Nephron progenitor cell (in vitro differentiated cells): Measurements from ENCODE around the gene CUL7.

Experiments
- DNase-seq: peaks from one replicate; pipeline ENCODE4 v3.0.0; 2021
- H3K27ac Mint-ChIP-seq: 2 replicates; pipeline ENCODE4 v1.8.0; 2021; ENCODE audit warnings: mild to moderate bottlenecking, moderate library complexity, mixed read lengths
- H3K27me3 Mint-ChIP-seq: 2 replicates; pipeline ENCODE4 v1.8.0; 2021; ENCODE audit warnings: mild to moderate bottlenecking, low read depth, mixed read lengths; ENCODE audit not compliant: poor library complexity
- H3K36me3 Mint-ChIP-seq: 2 replicates; pipeline ENCODE4 v1.8.0; 2021; ENCODE audit warnings: low read depth, mixed read lengths
- H3K4me1 Mint-ChIP-seq: 2 replicates; pipeline ENCODE4 v1.8.0; 2021; ENCODE audit warnings: mixed read lengths
- H3K4me3 Mint-ChIP-seq: 2 replicates; pipeline ENCODE4 v1.8.0; 2021; ENCODE audit warnings: mild to moderate bottlenecking, moderate library complexity, mixed read lengths
- H3K9me3 Mint-ChIP-seq: 2 replicates; pipeline ENCODE4 v1.8.0; 2021; ENCODE audit warnings: mild to moderate bottlenecking, moderate library complexity, mixed read lengths
- TF ChIP-seq, protein P1 (sequence below): fragments of 200-600 bp; sonication (generic); IDR thresholded peaks from 2 replicates; pipeline ENCODE4 v1.5.0; 2021; ENCODE audit warnings: antibody characterized with exemption

CUL7 gene

DNA sequence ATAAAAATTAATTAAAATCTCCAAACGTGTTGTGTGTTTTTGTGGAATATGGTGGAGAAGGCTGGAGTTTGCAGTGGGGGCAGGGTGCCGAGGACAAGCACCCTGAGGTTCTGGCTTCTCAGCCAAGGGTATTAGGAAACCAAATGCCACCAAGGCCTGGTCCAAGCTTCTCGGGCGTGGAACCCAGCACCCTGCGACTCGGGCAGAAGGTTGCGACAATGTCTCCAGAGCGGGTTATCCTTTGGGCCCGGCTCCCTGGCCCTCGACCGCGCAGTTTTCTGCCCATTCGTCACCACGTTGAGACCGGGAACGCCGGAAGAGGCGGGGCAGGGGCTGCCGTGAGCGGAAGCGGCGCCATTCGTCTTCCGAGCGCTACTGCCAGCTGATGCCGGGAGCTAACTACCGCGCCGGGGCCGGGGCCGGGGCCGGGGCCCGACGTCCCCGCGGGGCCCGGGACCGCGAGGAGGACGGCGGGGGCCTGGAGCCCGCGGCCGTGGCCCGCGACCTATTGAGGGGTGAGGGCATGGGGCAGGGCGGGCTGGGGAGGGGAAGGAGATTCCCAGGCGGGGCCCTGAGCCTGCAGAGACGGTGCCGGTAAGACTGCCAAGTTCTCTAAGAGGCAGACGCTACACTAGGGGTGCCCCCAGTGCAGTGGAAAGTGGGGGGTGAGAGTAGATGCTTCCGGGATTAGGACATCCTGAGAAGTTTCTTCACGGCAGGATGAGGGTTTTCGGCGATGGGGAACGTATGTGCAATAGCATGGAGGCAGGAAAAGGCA lies 32.2 kb downstream of the CUL7 start, which contains the start of gene RRP36:
Gene RRP36, plus strand, starts transcription at position 354 of the 778 bp plus-strand sequence. Its CDS starts 32 bp downstream, at position 386.
- Mint-ChIP-seq H3K27ac (peak within 1 kb of the TSS; percentile 99), H3K27me3 (peaks cover 6% of the 10 kb centered on the region), H3K9me3 (no peaks in the 10 kb centered on the region), H3K36me3 (peaks cover 48% of the 10 kb centered on the region), H3K4me1 (peaks cover 26% of the 10 kb centered on the region), H3K4me3 (peak within 1 kb of the TSS; percentile 96)
- TF ChIP-seq, protein P1, sequence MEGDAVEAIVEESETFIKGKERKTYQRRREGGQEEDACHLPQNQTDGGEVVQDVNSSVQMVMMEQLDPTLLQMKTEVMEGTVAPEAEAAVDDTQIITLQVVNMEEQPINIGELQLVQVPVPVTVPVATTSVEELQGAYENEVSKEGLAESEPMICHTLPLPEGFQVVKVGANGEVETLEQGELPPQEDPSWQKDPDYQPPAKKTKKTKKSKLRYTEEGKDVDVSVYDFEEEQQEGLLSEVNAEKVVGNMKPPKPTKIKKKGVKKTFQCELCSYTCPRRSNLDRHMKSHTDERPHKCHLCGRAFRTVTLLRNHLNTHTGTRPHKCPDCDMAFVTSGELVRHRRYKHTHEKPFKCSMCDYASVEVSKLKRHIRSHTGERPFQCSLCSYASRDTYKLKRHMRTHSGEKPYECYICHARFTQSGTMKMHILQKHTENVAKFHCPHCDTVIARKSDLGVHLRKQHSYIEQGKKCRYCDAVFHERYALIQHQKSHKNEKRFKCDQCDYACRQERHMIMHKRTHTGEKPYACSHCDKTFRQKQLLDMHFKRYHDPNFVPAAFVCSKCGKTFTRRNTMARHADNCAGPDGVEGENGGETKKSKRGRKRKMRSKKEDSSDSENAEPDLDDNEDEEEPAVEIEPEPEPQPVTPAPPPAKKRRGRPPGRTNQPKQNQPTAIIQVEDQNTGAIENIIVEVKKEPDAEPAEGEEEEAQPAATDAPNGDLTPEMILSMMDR, result no peak
- peak; percentile 78 for DNase-seq

DNA sequence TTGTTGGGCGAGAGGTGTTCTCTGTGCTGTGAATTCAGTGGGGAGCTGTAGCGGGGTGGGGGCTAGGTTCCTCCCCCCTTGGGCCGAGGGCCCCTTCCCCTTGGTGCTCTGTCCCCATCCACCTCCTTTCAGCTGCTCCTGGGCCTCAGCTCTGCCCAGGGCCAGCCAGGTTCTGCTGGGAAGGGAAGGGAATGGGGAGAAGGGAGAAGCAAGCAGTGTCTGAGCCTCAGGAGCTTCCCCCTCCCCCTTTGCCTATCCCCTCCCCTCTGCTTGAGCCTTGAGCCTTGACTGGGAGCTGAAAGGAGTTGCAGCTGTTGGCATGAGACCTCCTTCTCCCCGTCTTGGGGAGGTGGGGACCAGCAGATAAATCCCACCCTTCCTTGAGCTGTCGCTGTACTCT lies 32.8 kb downstream of the CUL7 start:
- peaks cover 6% of the 10 kb centered on the region for H3K27me3 Mint-ChIP-seq
- H3K4me1 Mint-ChIP-seq, result peaks cover 33% of the 10 kb centered on the region
- no peaks in the 10 kb centered on the region for H3K9me3 Mint-ChIP-seq
- TF ChIP-seq, protein P1, result no peak
- H3K27ac Mint-ChIP-seq, result peak overlapping the region; percentile 82
- DNase-seq, result peak; percentile 16
- peak overlapping the region; percentile 96 for H3K4me3 Mint-ChIP-seq
- H3K36me3 Mint-ChIP-seq, result peaks cover 43% of the 10 kb centered on the region

DNA sequence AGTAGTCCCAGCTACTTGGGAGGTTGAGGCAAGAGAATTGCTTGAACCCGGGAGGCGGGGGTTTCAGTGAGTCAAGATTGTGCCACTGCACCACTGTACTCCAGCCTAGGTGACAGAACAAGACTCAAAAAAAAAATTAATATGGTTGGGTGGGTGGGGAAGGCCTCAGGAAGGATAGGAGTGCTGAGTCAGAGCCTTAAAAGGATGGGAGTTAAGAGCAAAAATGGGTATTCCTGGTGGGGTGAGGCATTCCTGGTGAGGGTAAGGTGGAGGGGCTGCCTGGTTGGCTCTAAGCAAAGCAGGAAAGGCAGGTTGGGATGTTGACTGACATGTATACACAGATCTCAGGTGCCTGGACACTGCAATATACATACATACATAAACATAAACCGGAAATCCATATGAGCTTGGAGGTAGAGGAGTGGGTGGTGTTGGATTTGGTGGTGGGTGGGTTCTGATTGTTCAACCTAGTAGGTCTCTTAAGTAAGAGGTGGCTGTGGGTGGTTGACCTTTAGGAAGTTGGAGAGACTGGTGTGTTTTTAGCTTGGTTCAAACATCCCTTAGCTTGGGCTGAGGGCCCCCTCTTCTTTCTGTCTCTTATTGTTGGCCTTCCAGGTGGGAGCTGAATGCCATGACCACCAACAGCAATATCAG lies 33.5 kb downstream of the CUL7 start:
- no peak for DNase-seq
- Mint-ChIP-seq H3K9me3 (no peaks in the 10 kb centered on the region), H3K4me3 (peak overlapping the region; percentile 65), H3K27ac (peak overlapping the region; percentile 82), H3K36me3 (peaks cover 40% of the 10 kb centered on the region), H3K4me1 (peaks cover 36% of the 10 kb centered on the region), H3K27me3 (peaks cover 6% of the 10 kb centered on the region)
- TF ChIP-seq, protein P1, result no peak

DNA sequence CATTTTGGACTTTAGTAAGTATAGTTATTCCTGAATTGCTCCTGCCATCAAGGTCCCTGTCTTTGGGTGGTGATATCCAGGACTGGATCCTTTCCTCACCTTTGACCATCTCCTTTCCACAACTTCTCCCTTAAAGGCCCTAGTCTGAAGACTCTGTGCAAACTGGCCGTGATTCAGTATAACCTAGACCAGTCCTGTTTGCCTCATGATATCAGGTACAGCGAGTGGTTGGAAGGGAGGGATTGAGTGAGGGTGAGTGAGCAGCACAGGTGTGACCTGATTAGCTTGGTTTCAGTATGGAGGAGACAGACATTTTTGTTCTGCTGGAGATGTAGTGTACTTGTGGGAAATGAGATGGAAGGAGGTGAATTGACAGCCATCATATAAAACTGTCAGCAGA lies 34.5 kb downstream of the CUL7 start:
- no peak for DNase-seq
- Mint-ChIP-seq H3K27ac (no peak overlapping the region), H3K4me1 (peaks cover 42% of the 10 kb centered on the region), H3K4me3 (no peak overlapping the region), H3K27me3 (peaks cover 6% of the 10 kb centered on the region), H3K9me3 (no peaks in the 10 kb centered on the region), H3K36me3 (peaks cover 30% of the 10 kb centered on the region)
- TF ChIP-seq, protein P1, result no peak

DNA sequence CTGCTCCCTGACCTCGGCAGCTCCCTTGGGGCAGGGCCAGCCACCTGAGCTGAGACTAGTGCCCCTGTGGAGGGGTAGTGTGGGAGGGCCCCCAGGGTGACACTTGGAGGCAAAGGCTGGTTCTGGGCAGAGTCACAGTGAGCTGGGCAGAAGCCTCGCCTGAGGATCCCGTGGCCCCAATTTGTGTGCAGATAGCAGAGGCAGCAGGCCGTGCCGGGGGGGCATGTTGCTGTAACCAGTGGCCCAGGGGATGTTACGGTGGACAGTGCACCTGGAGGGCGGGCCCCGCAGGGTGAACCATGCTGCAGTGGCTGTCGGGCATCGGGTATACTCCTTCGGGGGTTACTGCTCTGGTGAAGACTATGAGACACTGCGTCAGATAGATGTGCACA lies 36.7 kb downstream of the CUL7 start:
- no peak overlapping the region for H3K27ac Mint-ChIP-seq
- DNase-seq, result no peak

More for the DNA sequence above, 36.7 kb downstream of the CUL7 start:
- Mint-ChIP-seq H3K27me3 (peaks cover 4% of the 10 kb centered on the region), H3K4me1 (peaks cover 56% of the 10 kb centered on the region), H3K4me3 (no peak overlapping the region), H3K9me3 (no peaks in the 10 kb centered on the region), H3K36me3 (peaks cover 23% of the 10 kb centered on the region)
- TF ChIP-seq, protein P1, result no peak
